GM12891 (cell line): ENCODE data around the gene FKBP3.

Experiments used
- POLR2A ChIP-seq: IDR thresholded peaks from 2 replicates; pipeline ENCODE4 v1.6.1; 2011; ENCODE audit warnings: low read depth, low read length, control low read depth
- POLR2AphosphoS5 ChIP-seq: IDR thresholded peaks from 2 replicates; pipeline ENCODE4 v1.6.1; 2011; ENCODE audit warnings: low read depth, low read length, control low read depth
- POU2F2 ChIP-seq: IDR thresholded peaks from 2 replicates; pipeline ENCODE4 v1.6.1; 2011; ENCODE audit warnings: low read depth, mild to moderate bottlenecking, control low read depth, low read length, moderate library complexity
- SPI1 ChIP-seq: IDR thresholded peaks from 2 replicates; pipeline ENCODE4 v1.6.1; 2011; ENCODE audit warnings: low read depth, low read length, control low read depth
- TAF1 ChIP-seq: IDR thresholded peaks from 2 replicates; pipeline ENCODE4 v1.6.1; 2011; ENCODE audit warnings: low read depth, low read length, control low read depth

GRCh38 chr14:45144658-45145057 is 10.4 kb upstream of the FKBP3 start:
- TF ChIP-seq POLR2A = no peak
- TF ChIP-seq TAF1 = no peak
- TF ChIP-seq POLR2AphosphoS5 = no peak
- TF ChIP-seq POU2F2 = no peak
- no peak for TF ChIP-seq SPI1
